ENCODE results near the gene CPEB3. TPM values are rescaled to one million over a fixed set of nuclear protein-coding genes. Genes with fewer than 3 reads are reported as not detected.

Gene CPEB3
- total RNA-seq, 1 donor from 2014 or later = 6.9 TPM

GRCh38 chr10:92242910-92243671, 47.8 kb downstream of the CPEB3 start:
- peak overlapping the region; percentile 40 for H3K4me3 ChIP-seq
- H3K27ac ChIP-seq = no peak overlapping the region
- intact Hi-C loops (cut with DNase I) = no loop called here
- peak; percentile 66 to 76 for ATAC-seq
- DNase-seq = peak; percentile 71
- no peaks in the 10 kb centered on the region for H3K27me3 ChIP-seq (ENCODE audit: low read depth)
- no peak for TF ChIP-seq CTCF (IDR thresholded peaks at IDR 0.05)
- peaks cover 34% of the 10 kb centered on the region for H3K4me1 ChIP-seq
- H3K9me3 ChIP-seq = no peaks in the 10 kb centered on the region
- no peaks in the 10 kb centered on the region for H3K36me3 ChIP-seq

- Histone ChIP-seq H3K36me3 (no peaks in the 10 kb centered on the region), H3K27ac (no peak overlapping the region), H3K4me3 (no peak overlapping the region), H3K4me1 (peaks cover 41% of the 10 kb centered on the region), H3K27me3 (ENCODE audit: low read depth) (no peaks in the 10 kb centered on the region), H3K9me3 (no peaks in the 10 kb centered on the region)
- intact Hi-C loops (cut with DNase I) = no loop called here
- DNase-seq (no peak), ATAC-seq (no peak)
- no peak for TF ChIP-seq CTCF (IDR thresholded peaks at IDR 0.05)
Observed at GRCh38 chr10:92242380-92242779, 48.5 kb downstream of the CPEB3 start.

GRCh38 chr10:92241501-92241900, 49.4 kb downstream of the CPEB3 start:
- no peak for TF ChIP-seq CTCF (IDR thresholded peaks at IDR 0.05)
- Histone ChIP-seq H3K4me3 (peak overlapping the region; percentile 74), H3K27ac (peak overlapping the region; percentile 79), H3K4me1 (peaks cover 49% of the 10 kb centered on the region), H3K36me3 (no peaks in the 10 kb centered on the region), H3K27me3 (ENCODE audit: low read depth) (no peaks in the 10 kb centered on the region), H3K9me3 (no peaks in the 10 kb centered on the region)
- intact Hi-C loops (cut with DNase I) = no loop called here
- ATAC-seq (no peak), DNase-seq (no peak)

GRCh38 chr10:92241158-92241500, 49.7 kb downstream of the CPEB3 start:
- Histone ChIP-seq H3K4me1 (peaks cover 49% of the 10 kb centered on the region), H3K36me3 (no peaks in the 10 kb centered on the region), H3K27ac (peak overlapping the region; percentile 79), H3K9me3 (no peaks in the 10 kb centered on the region), H3K4me3 (peak overlapping the region; percentile 74), H3K27me3 (ENCODE audit: low read depth) (no peaks in the 10 kb centered on the region)
- TF ChIP-seq CTCF (IDR thresholded peaks at IDR 0.05) = no peak
- intact Hi-C loops (cut with DNase I) = no loop called here
- DNase-seq = no peak
- no peak for ATAC-seq

GRCh38 chr10:92240289-92241157, 50.4 kb downstream of the CPEB3 start:
- peak; percentile 51 for DNase-seq
- Histone ChIP-seq H3K27ac (peak overlapping the region; percentile 79), H3K4me1 (peaks cover 49% of the 10 kb centered on the region), H3K27me3 (ENCODE audit: low read depth) (no peaks in the 10 kb centered on the region), H3K9me3 (no peaks in the 10 kb centered on the region), H3K36me3 (no peaks in the 10 kb centered on the region), H3K4me3 (peak overlapping the region; percentile 74)
- ATAC-seq = peak; percentile 78
- intact Hi-C loops (cut with DNase I) = no loop called here
- TF ChIP-seq CTCF (IDR thresholded peaks at IDR 0.05) = no peak

All from lower lobe of right lung (tissue), 2 donors.